ENCODE measurements around the gene MAGEF1. TPM values are rescaled to one million over a fixed set of nuclear protein-coding genes. Genes with fewer than 3 reads are reported as not detected.

The MAGEF1 gene
- 31.9 and 34.8 TPM in 2 replicates for total RNA-seq (2021)
- long read RNA-seq, transcript MAGEF1-201 (1 exons, 1,636 nt), result major isoform, 14 of 14 reads
- long read RNA-seq, partial matches to known transcripts, result 0 of 14 reads
- long read RNA-seq, other reads (novel, unspliced or antisense), result 0 of 14 reads

GRCh38 chr3:184711493-184712247 is at the start of gene MAGEF1:
TSS of gene MAGEF1 (minus strand) at chr3:184712064. CDS start at chr3:184711821, 243 bp downstream.
- Histone ChIP-seq H3K4ac (ENCODE audit: low read depth, low read length) (no peak within 1 kb of the TSS), H2AFZ (ENCODE audit: low read length) (peak within 1 kb of the TSS; percentile 58), H3T11ph (ENCODE audit: low read length) (no peak within 1 kb of the TSS), H3K27ac (ENCODE audit: insufficient read length, low read depth, low read length) (peak within 1 kb of the TSS; percentile 12), H3K56ac (ENCODE audit: insufficient read length, low read depth, low read length) (no peak within 1 kb of the TSS), H3K4me2 (ENCODE audit: insufficient read depth, insufficient read length, low read length) (peak within 1 kb of the TSS; percentile 73), H3K23me2 (ENCODE audit: insufficient read length, low read depth, low read length, poor library complexity, severe bottlenecking) (peaks cover 12% of the 10 kb centered on the region), H4K20me1 (ENCODE audit: control insufficient read depth, insufficient read depth, insufficient read length) (no peaks in the 10 kb centered on the region), H3K23ac (ENCODE audit: insufficient read length, low read depth, low read length) (no peak within 1 kb of the TSS), H4K5ac (ENCODE audit: insufficient read length, low read depth, low read length) (peak within 1 kb of the TSS; percentile 45), H4K91ac (ENCODE audit: insufficient read length, low read depth, low read length) (no peak within 1 kb of the TSS), H2BK20ac (ENCODE audit: low read depth, low read length, poor library complexity, severe bottlenecking) (no peak within 1 kb of the TSS), H2BK5ac (ENCODE audit: insufficient read length, low read length) (no peak within 1 kb of the TSS), H3K27me3 (ENCODE audit: insufficient read depth, low read length) (no peaks in the 10 kb centered on the region), H3K9ac (ENCODE audit: extremely low read depth, insufficient read length, low read length) (peak within 1 kb of the TSS; percentile 83), H3K79me1 (ENCODE audit: insufficient read depth, low read depth, low read length, poor library complexity, severe bottlenecking) (no peaks in the 10 kb centered on the region), H3K18ac (ENCODE audit: insufficient read length, low read depth, low read length) (peak within 1 kb of the TSS; percentile 97), H3K14ac (ENCODE audit: insufficient read depth, low read length) (peak within 1 kb of the TSS; percentile 98), H3K9me3 (ENCODE audit: control insufficient read depth, low read depth, low read length) (peaks cover 11% of the 10 kb centered on the region), H2BK12ac (ENCODE audit: insufficient read length, low read depth, low read length) (no peak within 1 kb of the TSS), H3K79me2 (ENCODE audit: insufficient read depth, low read length) (peaks cover 6% of the 10 kb centered on the region), H4K8ac (replicated peaks; ENCODE audit: insufficient read length, low read depth, low read length) (no peak within 1 kb of the TSS), H2BK120ac (ENCODE audit: low read depth, low read length, poor library complexity, severe bottlenecking) (no peak within 1 kb of the TSS), H2AK5ac (ENCODE audit: insufficient read length, low read length) (no peak within 1 kb of the TSS), H2BK15ac (ENCODE audit: low read depth, low read length) (no peak within 1 kb of the TSS), H3K4me1 (ENCODE audit: insufficient read depth, low read length) (peaks cover 4% of the 10 kb centered on the region; the same call in 1 of the 2 replicates)
- peak; percentile 92 for DNase-seq
- WGBS (ENCODE audit: extremely low coverage, insufficient read length, low lambda C conversion rate), result no CpG with 5 or more reads among the region's 67 CpGs
- H3K27ac Mint-ChIP-seq, result peak within 1 kb of the TSS; percentile 90 to 99 (median 96)
- H3K27me3 Mint-ChIP-seq (ENCODE audit: low read depth), result no peaks in the 10 kb centered on the region; the same call in 1 of the 2 replicates
- peaks cover 22 to 37% of the 10 kb centered on the region in 2 experiments for H3K4me1 Mint-ChIP-seq
- H3K4me3 Mint-ChIP-seq, result peak within 1 kb of the TSS; percentile 92 to 98
- H3K36me3 Mint-ChIP-seq (ENCODE audit: insufficient read depth in 1 of 3, low read depth in 3 of 3), result peaks cover 22 to 33% (median 23%) of the 10 kb centered on the region in 3 experiments
- no peak for TF ChIP-seq CTCF (conservative IDR thresholded peaks at IDR 0.05)
- no peaks in the 10 kb centered on the region; a peak in 1 of 5 replicates for H3K9me3 Mint-ChIP-seq
